ENCODE results near the gene GTF3C2. TPM values are rescaled to one million over a fixed set of nuclear protein-coding genes. Genes with fewer than 3 reads are reported as not detected.

The GTF3C2 gene
- total RNA-seq, 1 donor from 2014 or later = 57.4 TPM

DNA sequence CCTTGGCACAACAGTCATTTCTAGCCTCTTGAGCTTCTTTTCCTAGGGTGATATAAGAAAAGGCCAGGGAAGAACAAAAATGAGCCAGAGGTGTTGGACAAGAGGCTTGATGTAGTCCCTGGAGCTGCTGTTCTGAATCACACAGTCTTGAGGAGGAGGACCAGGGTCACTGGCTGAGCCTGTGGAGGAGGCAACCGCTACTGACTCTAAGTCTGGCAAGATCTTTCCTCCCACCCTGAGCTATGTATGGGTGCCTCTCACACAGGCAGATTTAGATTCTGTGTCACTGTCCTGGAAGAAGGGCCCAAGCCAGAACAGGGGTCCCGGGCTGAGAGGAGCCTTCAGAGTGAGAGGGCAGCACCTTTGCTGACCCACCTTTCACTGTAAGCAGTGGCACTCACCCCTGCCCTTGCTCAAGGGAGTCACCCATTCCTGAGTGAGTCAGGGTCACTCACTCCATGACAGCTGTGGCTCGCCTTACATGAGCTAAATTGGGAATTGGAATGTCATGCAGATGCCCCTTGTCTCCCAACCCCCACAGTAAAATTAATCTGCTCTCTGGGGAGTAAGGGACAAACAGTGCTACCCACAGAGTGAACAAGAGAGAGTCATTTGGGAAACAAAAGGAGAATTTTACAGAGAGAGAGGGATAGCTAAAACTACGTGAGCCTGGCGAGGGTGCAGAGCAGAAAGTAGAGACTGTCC is 74.6 kb downstream of the GTF3C2 start, which contains the start of gene TRIM54:
TSS of gene TRIM54 (plus strand) at position 575 of the 705 bp plus-strand sequence. CDS start 303 bp downstream, outside the sequence.
- H3K27me3 Mint-ChIP-seq (ENCODE audit: unreplicated experiment) = peaks cover 78% of the 10 kb centered on the region
- TF ChIP-seq, protein P1, sequence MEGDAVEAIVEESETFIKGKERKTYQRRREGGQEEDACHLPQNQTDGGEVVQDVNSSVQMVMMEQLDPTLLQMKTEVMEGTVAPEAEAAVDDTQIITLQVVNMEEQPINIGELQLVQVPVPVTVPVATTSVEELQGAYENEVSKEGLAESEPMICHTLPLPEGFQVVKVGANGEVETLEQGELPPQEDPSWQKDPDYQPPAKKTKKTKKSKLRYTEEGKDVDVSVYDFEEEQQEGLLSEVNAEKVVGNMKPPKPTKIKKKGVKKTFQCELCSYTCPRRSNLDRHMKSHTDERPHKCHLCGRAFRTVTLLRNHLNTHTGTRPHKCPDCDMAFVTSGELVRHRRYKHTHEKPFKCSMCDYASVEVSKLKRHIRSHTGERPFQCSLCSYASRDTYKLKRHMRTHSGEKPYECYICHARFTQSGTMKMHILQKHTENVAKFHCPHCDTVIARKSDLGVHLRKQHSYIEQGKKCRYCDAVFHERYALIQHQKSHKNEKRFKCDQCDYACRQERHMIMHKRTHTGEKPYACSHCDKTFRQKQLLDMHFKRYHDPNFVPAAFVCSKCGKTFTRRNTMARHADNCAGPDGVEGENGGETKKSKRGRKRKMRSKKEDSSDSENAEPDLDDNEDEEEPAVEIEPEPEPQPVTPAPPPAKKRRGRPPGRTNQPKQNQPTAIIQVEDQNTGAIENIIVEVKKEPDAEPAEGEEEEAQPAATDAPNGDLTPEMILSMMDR (IDR thresholded peaks at IDR 0.05) = no peak
- no peaks in the 10 kb centered on the region for H3K9me3 Mint-ChIP-seq (ENCODE audit: unreplicated experiment)
- no peaks in the 10 kb centered on the region for H3K36me3 Mint-ChIP-seq (ENCODE audit: unreplicated experiment)
- peaks cover 2% of the 10 kb centered on the region for H3K4me1 Mint-ChIP-seq (ENCODE audit: unreplicated experiment)
- H3K27ac Mint-ChIP-seq (ENCODE audit: unreplicated experiment) = no peak within 1 kb of the TSS
- no peak within 1 kb of the TSS for H3K4me3 Mint-ChIP-seq (ENCODE audit: unreplicated experiment)
- no peak for DNase-seq (ENCODE audit: extremely low spot score, unreplicated experiment)

DNA sequence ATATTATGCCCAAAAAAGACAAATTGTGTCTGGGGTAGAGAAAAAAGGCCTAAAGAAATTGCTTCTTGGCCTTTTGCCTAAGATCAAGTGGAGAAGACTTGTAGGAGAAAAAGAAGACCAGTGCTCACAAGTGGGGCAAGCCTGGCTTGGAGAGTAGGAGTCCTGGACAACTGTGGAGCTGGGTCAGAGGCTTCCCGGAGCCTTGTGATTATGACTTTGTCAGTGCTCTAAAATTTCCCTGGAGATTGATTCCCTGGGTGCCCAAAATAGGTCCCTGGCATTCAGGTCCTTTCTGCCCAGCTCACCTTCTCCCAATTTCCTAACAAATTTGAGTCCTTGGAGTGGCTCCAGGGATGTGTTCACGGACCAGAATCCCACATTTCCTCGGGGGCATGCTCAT is 75.1 kb downstream of the GTF3C2 start:
- H3K9me3 Mint-ChIP-seq (ENCODE audit: unreplicated experiment) = no peaks in the 10 kb centered on the region
- no peaks in the 10 kb centered on the region for H3K36me3 Mint-ChIP-seq (ENCODE audit: unreplicated experiment)
- H3K27ac Mint-ChIP-seq (ENCODE audit: unreplicated experiment) = no peak overlapping the region
- peaks cover 2% of the 10 kb centered on the region for H3K4me1 Mint-ChIP-seq (ENCODE audit: unreplicated experiment)
- DNase-seq (ENCODE audit: extremely low spot score, unreplicated experiment) = no peak
- TF ChIP-seq, protein P1 (IDR thresholded peaks at IDR 0.05) = no peak
- peaks cover 76% of the 10 kb centered on the region for H3K27me3 Mint-ChIP-seq (ENCODE audit: unreplicated experiment)
- H3K4me3 Mint-ChIP-seq (ENCODE audit: unreplicated experiment) = no peak overlapping the region

DNA sequence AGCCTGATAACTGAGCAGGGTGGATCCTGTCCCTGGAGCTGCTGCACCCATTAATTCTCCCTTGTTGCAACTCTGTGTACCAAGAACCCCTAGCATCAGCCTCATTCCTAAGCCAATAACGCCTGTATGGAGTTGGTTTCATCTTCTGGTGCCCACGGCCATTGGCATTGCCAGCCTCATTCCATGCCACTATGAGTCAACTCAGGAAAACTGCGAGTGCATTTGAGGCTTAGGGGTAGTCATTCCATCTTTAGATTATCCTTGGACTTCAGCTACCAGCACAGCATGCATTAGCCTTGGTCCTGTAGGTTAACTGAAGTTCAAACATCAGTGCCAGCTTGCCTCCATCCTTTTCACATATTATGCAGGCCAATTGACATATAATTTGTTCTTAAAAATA is 75.7 kb downstream of the GTF3C2 start:
- Mint-ChIP-seq H3K27ac (ENCODE audit: unreplicated experiment) (no peak overlapping the region), H3K9me3 (ENCODE audit: unreplicated experiment) (no peaks in the 10 kb centered on the region), H3K4me1 (ENCODE audit: unreplicated experiment) (peaks cover 2% of the 10 kb centered on the region), H3K4me3 (ENCODE audit: unreplicated experiment) (no peak overlapping the region), H3K36me3 (ENCODE audit: unreplicated experiment) (no peaks in the 10 kb centered on the region), H3K27me3 (ENCODE audit: unreplicated experiment) (peaks cover 78% of the 10 kb centered on the region)
- no peak for DNase-seq (ENCODE audit: extremely low spot score, unreplicated experiment)
- TF ChIP-seq, protein P1 (IDR thresholded peaks at IDR 0.05) = no peak

DNA sequence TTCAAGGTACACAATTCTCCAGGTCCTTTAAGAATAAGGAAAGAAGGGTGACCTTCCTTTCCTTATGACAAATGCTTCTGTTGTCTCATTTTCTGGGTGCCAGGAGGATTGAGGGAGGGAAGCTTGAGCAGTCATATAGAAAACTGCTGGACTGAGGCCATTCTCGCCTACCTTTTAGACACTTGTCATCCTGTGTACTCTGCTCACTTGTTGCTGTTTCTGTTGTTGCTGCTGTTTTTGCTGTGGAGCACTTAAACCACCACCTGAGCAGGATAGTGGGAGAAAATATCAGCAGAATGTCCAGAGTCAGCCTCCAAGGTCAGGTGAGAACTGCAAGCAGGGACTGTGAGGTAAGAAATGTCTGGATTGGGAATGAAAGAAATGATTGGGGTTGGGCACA is 78.6 kb downstream of the GTF3C2 start:
- Mint-ChIP-seq H3K27me3 (ENCODE audit: unreplicated experiment) (peaks cover 69% of the 10 kb centered on the region), H3K36me3 (ENCODE audit: unreplicated experiment) (no peaks in the 10 kb centered on the region), H3K4me1 (ENCODE audit: unreplicated experiment) (peaks cover 2% of the 10 kb centered on the region), H3K4me3 (ENCODE audit: unreplicated experiment) (no peak overlapping the region), H3K9me3 (ENCODE audit: unreplicated experiment) (no peaks in the 10 kb centered on the region), H3K27ac (ENCODE audit: unreplicated experiment) (no peak overlapping the region)
- TF ChIP-seq, protein P1 (IDR thresholded peaks at IDR 0.05) = no peak
- DNase-seq (ENCODE audit: extremely low spot score, unreplicated experiment) = no peak

Other genes starting within 250 kb of the GTF3C2 start
- 1.2 and 1.9 TPM in 2 replicates for gene CGREF1, start 237.6 kb downstream of the GTF3C2 start, total RNA-seq
- gene ABHD1, start 232.9 kb downstream of the GTF3C2 start, total RNA-seq = 0.48 TPM in 1 of 2 replicates, not detected in the other
- gene PREB, start 222.1 kb downstream of the GTF3C2 start, total RNA-seq = 42.7 and 46.3 TPM in 2 replicates
- not detected in 2 replicates for gene PRR30, start 217.4 kb downstream of the GTF3C2 start, total RNA-seq
- gene TCF23, start 207.8 kb downstream of the GTF3C2 start, total RNA-seq = not detected in 2 replicates
- gene ATRAID, start 144.7 kb downstream of the GTF3C2 start, total RNA-seq = 117 and 125 TPM in 2 replicates
- gene SLC5A6, start 144.5 kb downstream of the GTF3C2 start, total RNA-seq = 33.2 and 33.3 TPM in 2 replicates
- gene CAD, start 139.4 kb downstream of the GTF3C2 start, total RNA-seq = 72.6 and 76.9 TPM in 2 replicates
- not detected in 2 replicates for gene SLC30A3, start 93.7 kb downstream of the GTF3C2 start, total RNA-seq
- gene DNAJC5G, start 81.3 kb downstream of the GTF3C2 start, total RNA-seq = not detected in 2 replicates
- not detected in 2 replicates for gene TRIM54, start 74.3 kb downstream of the GTF3C2 start, total RNA-seq
- 2.6 and 4.1 TPM in 2 replicates for gene UCN, start 48.3 kb downstream of the GTF3C2 start, total RNA-seq
- 76.0 and 85.5 TPM in 2 replicates for gene MPV17, start 33.7 kb downstream of the GTF3C2 start, total RNA-seq
- gene EIF2B4, start 13.6 kb upstream of the GTF3C2 start, total RNA-seq = 50.0 and 50.4 TPM in 2 replicates
- 124 and 134 TPM in 2 replicates for gene SNX17, start 13.9 kb upstream of the GTF3C2 start, total RNA-seq
- gene ZNF513, start 24.0 kb upstream of the GTF3C2 start, total RNA-seq = 15.7 and 19.1 TPM in 2 replicates
- 70.7 and 74.2 TPM in 2 replicates for gene PPM1G, start 52.8 kb upstream of the GTF3C2 start, total RNA-seq
- 129 and 137 TPM in 2 replicates for gene NRBP1, start 71.9 kb upstream of the GTF3C2 start, total RNA-seq
- gene KRTCAP3, start 85.6 kb upstream of the GTF3C2 start, total RNA-seq = 2.3 and 3.2 TPM in 2 replicates
- gene IFT172, start 133.0 kb upstream of the GTF3C2 start, total RNA-seq = 42.5 and 46.4 TPM in 2 replicates
- gene FNDC4, start 138.4 kb upstream of the GTF3C2 start, total RNA-seq = 9.6 and 10.5 TPM in 2 replicates
- gene GCKR, start 140.1 kb upstream of the GTF3C2 start, total RNA-seq = not detected in 2 replicates
- 43.6 and 52.5 TPM in 2 replicates for gene ZNF512, start 226.3 kb upstream of the GTF3C2 start, total RNA-seq

All from osteocyte (in vitro differentiated cells).